Neural progenitor cell (in vitro differentiated cells): ENCODE measurements around the gene ORC1. TPM values are rescaled to one million over a fixed set of nuclear protein-coding genes. Genes with fewer than 3 reads are reported as not detected.

Source experiments
- DNase-seq: peaks from one replicate; pipeline ENCODE4 v3.0.0-alpha.2; 2016; ENCODE audit warnings: low spot score
- H2AFZ ChIP-seq: fragments of 200-600 bp; sonication (generic); replicated peaks from 2 replicates; pipeline ENCODE4 v1.6.1; 2016; ENCODE audit warnings: antibody characterized with exemption
- H3F3A ChIP-seq: fragments of 200-600 bp; sonication (generic); 2 replicates; pipeline ENCODE4 v1.6.1; 2016; ENCODE audit warnings: antibody characterized with exemption, low read depth
- H3K27ac ChIP-seq: fragments of 200-600 bp; sonication (generic); 2 replicates; pipeline ENCODE4 v1.5.1; 2016; ENCODE audit warnings: mild to moderate bottlenecking
- H3K27me3 ChIP-seq: fragments of 200-600 bp; sonication (generic); 2 replicates; pipeline ENCODE4 v1.6.1; 2016; ENCODE audit warnings: mild to moderate bottlenecking, moderate library complexity
- H3K36me3 ChIP-seq: fragments of 200-600 bp; sonication (generic); 2 replicates; pipeline ENCODE4 v1.5.1; 2016
- H3K4me1 ChIP-seq: fragments of 200-600 bp; sonication (generic); 2 replicates; pipeline ENCODE4 v1.6.1; 2016; ENCODE audit warnings: mixed run types
- H3K4me2 ChIP-seq: fragments of 200-600 bp; sonication (generic); 2 replicates; pipeline ENCODE4 v1.6.1; 2016
- H3K4me3 ChIP-seq: fragments of 200-600 bp; sonication (generic); 2 replicates; pipeline ENCODE4 v1.5.1; 2016
- H3K79me2 ChIP-seq: fragments of 200-600 bp; sonication (generic); 2 replicates; pipeline ENCODE4 v1.6.1; 2016; ENCODE audit warnings: low read depth
- H3K9ac ChIP-seq: fragments of 200-600 bp; sonication (generic); 2 replicates; pipeline ENCODE4 v1.6.1; 2016
- H3K9me3 ChIP-seq: fragments of 200-600 bp; sonication (generic); 2 replicates; pipeline ENCODE4 v1.5.1; 2016; ENCODE audit warnings: low read depth
- H4K20me1 ChIP-seq: fragments of 200-600 bp; sonication (generic); 2 replicates; pipeline ENCODE4 v1.6.1; 2016; ENCODE audit warnings: low read depth
- H3K27ac Mint-ChIP-seq: 3 replicates; pipeline ENCODE4 v1.8.0; 2021; ENCODE audit warnings: mixed read lengths
- H3K27me3 Mint-ChIP-seq: 2 replicates; pipeline ENCODE4 v1.8.0; 2022; ENCODE audit warnings: low read depth, mild to moderate bottlenecking, inconsistent platforms, moderate library complexity, mixed read lengths; ENCODE audit not compliant: insufficient read depth
- H3K36me3 Mint-ChIP-seq: 3 replicates; pipeline ENCODE4 v1.8.0; 2021; ENCODE audit warnings: mixed read lengths
- H3K4me1 Mint-ChIP-seq: 3 replicates; pipeline ENCODE4 v1.8.0; 2021; ENCODE audit warnings: mixed read lengths
- H3K4me3 Mint-ChIP-seq: 3 replicates; pipeline ENCODE4 v1.8.0; 2021; ENCODE audit warnings: mild to moderate bottlenecking, moderate library complexity, mixed read lengths
- H3K9me3 Mint-ChIP-seq: 3 replicates; pipeline ENCODE4 v1.8.0; 2020; ENCODE audit warnings: mixed read lengths
- EZH2 ChIP-seq: fragments of 200-600 bp; sonication (generic); IDR thresholded peaks from 2 replicates; pipeline ENCODE4 v1.6.1; 2017; ENCODE audit warnings: antibody characterized with exemption, mild to moderate bottlenecking, moderate library complexity
- EZH2phosphoT487 ChIP-seq: fragments of 200-600 bp; sonication (generic); IDR thresholded peaks from 2 replicates; pipeline ENCODE4 v1.6.1; 2017; ENCODE audit warnings: antibody characterized with exemption
- total RNA-seq: library from RNA; depleted of rRNA; stranded (reverse); fragments of >200 nt; gene quantifications from 2 replicates; pipeline ENCODE4 v1.2.3, GENCODE V29; 2015; ENCODE audit warnings: low replicate concordance
- TF ChIP-seq, protein P1 (sequence below): fragments of 200-600 bp; sonication (generic); IDR thresholded peaks from 2 replicates; pipeline ENCODE4 v1.5.1; 2017; ENCODE audit warnings: antibody characterized with exemption, mild to moderate bottlenecking

Gene ORC1
- total RNA-seq, 1 donor from 2014 or later, result 42.4 TPM

DNA sequence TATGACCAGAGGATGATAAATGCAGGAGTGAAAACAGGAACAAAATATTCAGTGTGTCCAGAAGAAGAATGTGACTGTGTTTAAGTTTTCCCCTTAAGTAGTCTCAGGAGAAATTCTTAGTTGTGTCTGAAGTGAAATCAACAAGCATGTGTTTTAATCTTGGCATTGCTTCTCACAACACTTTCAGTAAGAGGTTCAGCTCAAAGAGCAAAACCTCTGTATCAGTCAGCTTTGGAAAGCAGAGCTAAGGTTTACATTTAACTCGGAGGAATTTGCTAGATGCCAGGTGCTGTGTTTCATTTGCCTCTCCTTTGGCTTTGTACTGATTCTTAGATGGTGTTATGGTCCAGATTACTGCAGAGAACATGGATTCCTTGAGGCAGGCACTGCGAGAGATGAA, 66.8 kb downstream of the ORC1 start:
- TF ChIP-seq, protein P1, sequence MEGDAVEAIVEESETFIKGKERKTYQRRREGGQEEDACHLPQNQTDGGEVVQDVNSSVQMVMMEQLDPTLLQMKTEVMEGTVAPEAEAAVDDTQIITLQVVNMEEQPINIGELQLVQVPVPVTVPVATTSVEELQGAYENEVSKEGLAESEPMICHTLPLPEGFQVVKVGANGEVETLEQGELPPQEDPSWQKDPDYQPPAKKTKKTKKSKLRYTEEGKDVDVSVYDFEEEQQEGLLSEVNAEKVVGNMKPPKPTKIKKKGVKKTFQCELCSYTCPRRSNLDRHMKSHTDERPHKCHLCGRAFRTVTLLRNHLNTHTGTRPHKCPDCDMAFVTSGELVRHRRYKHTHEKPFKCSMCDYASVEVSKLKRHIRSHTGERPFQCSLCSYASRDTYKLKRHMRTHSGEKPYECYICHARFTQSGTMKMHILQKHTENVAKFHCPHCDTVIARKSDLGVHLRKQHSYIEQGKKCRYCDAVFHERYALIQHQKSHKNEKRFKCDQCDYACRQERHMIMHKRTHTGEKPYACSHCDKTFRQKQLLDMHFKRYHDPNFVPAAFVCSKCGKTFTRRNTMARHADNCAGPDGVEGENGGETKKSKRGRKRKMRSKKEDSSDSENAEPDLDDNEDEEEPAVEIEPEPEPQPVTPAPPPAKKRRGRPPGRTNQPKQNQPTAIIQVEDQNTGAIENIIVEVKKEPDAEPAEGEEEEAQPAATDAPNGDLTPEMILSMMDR, result no peak
- TF ChIP-seq EZH2phosphoT487, result no peak
- TF ChIP-seq EZH2, result no peak
- no peak overlapping the region for H3K9ac ChIP-seq
- no peaks in the 10 kb centered on the region for H3F3A ChIP-seq
- no peaks in the 10 kb centered on the region for H3K27me3 ChIP-seq
- no peaks in the 10 kb centered on the region for H3K9me3 Mint-ChIP-seq
- H3K79me2 ChIP-seq, result no peaks in the 10 kb centered on the region
- no peak overlapping the region for H3K4me2 ChIP-seq
- no peaks in the 10 kb centered on the region for H3K4me1 ChIP-seq
- no peak overlapping the region for H3K4me3 Mint-ChIP-seq
- H3K4me1 Mint-ChIP-seq, result no peaks in the 10 kb centered on the region
- DNase-seq, result no peak
- no peaks in the 10 kb centered on the region for H4K20me1 ChIP-seq
- H3K27ac Mint-ChIP-seq, result no peak overlapping the region
- no peaks in the 10 kb centered on the region for H3K36me3 ChIP-seq
- H2AFZ ChIP-seq, result no peak overlapping the region
- peaks cover 11% of the 10 kb centered on the region for H3K36me3 Mint-ChIP-seq
- H3K27me3 Mint-ChIP-seq, result no peaks in the 10 kb centered on the region
- H3K4me3 ChIP-seq, result no peak overlapping the region
- H3K9me3 ChIP-seq, result no peaks in the 10 kb centered on the region
- no peak overlapping the region for H3K27ac ChIP-seq

DNA sequence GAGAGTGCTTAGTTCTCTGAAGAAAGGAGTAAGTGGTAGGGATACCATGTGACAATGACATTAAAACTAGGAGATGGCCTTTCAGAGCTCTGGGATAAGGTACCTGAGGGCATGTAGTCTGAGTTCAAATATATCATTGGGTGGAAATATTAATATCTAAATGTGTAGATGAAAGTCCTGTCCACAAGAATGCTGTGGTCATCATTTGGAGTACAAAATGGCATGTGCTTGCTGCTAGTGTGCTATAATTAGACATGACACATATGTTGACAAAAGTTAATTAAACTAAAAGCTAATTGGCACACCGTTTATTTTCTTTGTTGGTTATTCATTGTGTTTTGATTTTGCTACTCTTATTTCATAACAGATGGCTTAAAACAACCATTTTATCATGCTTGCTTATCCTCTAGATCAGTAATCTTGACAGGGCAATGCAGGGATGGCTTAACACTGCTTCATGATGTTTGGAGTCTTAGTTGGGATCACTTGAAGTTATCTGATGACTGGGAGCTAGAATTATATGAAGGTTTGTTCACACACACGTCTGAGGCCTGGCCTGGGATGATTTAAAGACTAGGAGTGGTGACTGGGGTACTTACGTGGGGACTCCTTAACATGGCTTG, 69.2 kb downstream of the ORC1 start:
- no peaks in the 10 kb centered on the region for H3K36me3 ChIP-seq
- H3K9me3 ChIP-seq, result no peaks in the 10 kb centered on the region
- Mint-ChIP-seq H3K27me3 (peaks cover 2% of the 10 kb centered on the region), H3K4me3 (no peak overlapping the region), H3K27ac (no peak overlapping the region), H3K36me3 (peaks cover 11% of the 10 kb centered on the region), H3K4me1 (no peaks in the 10 kb centered on the region), H3K9me3 (no peaks in the 10 kb centered on the region)
- no peak overlapping the region for H2AFZ ChIP-seq
- no peaks in the 10 kb centered on the region for H3K4me1 ChIP-seq
- H3F3A ChIP-seq, result no peaks in the 10 kb centered on the region
- H4K20me1 ChIP-seq, result no peaks in the 10 kb centered on the region
- DNase-seq, result no peak
- no peak overlapping the region for H3K27ac ChIP-seq
- no peak for TF ChIP-seq EZH2phosphoT487
- no peak for TF ChIP-seq EZH2
- TF ChIP-seq, protein P1, result no peak
- no peaks in the 10 kb centered on the region for H3K27me3 ChIP-seq
- H3K9ac ChIP-seq, result no peak overlapping the region
- H3K79me2 ChIP-seq, result no peaks in the 10 kb centered on the region
- no peak overlapping the region for H3K4me3 ChIP-seq
- no peak overlapping the region for H3K4me2 ChIP-seq

DNA sequence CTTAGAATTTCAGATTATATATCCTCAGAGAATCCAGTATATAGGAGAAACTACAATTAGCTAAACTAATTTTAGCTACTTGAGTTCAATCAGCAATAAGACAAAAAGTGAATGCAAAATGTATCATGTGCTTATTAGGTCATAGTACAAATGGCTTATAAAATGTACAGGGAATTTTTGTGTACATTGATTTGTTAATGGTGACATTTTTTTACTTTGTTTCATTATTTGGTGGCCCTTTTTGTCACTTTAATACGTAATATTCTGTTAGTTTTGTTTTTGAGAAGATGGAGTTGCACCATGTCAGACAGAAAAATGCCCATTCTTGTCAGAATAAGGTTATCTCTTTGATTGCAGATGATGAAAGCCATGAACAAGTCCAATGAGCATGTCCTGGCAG, 71.8 kb downstream of the ORC1 start:
- no peaks in the 10 kb centered on the region for H4K20me1 ChIP-seq
- H3F3A ChIP-seq, result no peaks in the 10 kb centered on the region
- H2AFZ ChIP-seq, result no peak overlapping the region
- no peaks in the 10 kb centered on the region for H3K9me3 ChIP-seq
- H3K4me1 ChIP-seq, result no peaks in the 10 kb centered on the region
- Mint-ChIP-seq H3K4me1 (no peaks in the 10 kb centered on the region), H3K4me3 (no peak overlapping the region), H3K27me3 (peaks cover 2% of the 10 kb centered on the region), H3K27ac (no peak overlapping the region), H3K9me3 (no peaks in the 10 kb centered on the region), H3K36me3 (peaks cover 7% of the 10 kb centered on the region)
- no peak for DNase-seq
- no peak overlapping the region for H3K9ac ChIP-seq
- no peak overlapping the region for H3K4me3 ChIP-seq
- no peaks in the 10 kb centered on the region for H3K27me3 ChIP-seq
- H3K36me3 ChIP-seq, result no peaks in the 10 kb centered on the region
- no peak overlapping the region for H3K4me2 ChIP-seq
- H3K79me2 ChIP-seq, result no peaks in the 10 kb centered on the region
- no peak overlapping the region for H3K27ac ChIP-seq
- TF ChIP-seq EZH2, result no peak
- TF ChIP-seq, protein P1, result no peak
- no peak for TF ChIP-seq EZH2phosphoT487
